Neural crest cell (in vitro differentiated cells): ENCODE measurements around the gene PHKB. TPM values are rescaled to one million over a fixed set of nuclear protein-coding genes. Genes with fewer than 3 reads are reported as not detected.
"Not testable (repeated sequence)": the region's sequence is repeated elsewhere in the genome, so short reads cannot be mapped to it uniquely, and the experiment has no call there.

ENCODE experiments used
- DNase-seq: peaks from one replicate; pipeline ENCODE4 v3.0.0; 2021; ENCODE audit warnings: low read depth, mixed read lengths, low spot score
- H3K27ac Mint-ChIP-seq: one replicate; pipeline ENCODE4 v1.8.0; 2021; ENCODE audit warnings: mild to moderate bottlenecking, mixed read lengths; ENCODE audit not compliant: unreplicated experiment
- H3K27me3 Mint-ChIP-seq: 2 replicates; pipeline ENCODE4 v1.8.0; 2021; ENCODE audit warnings: low read depth, mild to moderate bottlenecking, mixed read lengths
- H3K36me3 Mint-ChIP-seq: 2 replicates; pipeline ENCODE4 v1.8.0; 2021; ENCODE audit warnings: low read depth, mild to moderate bottlenecking, mixed read lengths
- H3K4me1 Mint-ChIP-seq: 2 replicates; pipeline ENCODE4 v1.8.0; 2021; ENCODE audit warnings: mixed read lengths
- H3K4me3 Mint-ChIP-seq: one replicate; pipeline ENCODE4 v1.8.0; 2021; ENCODE audit warnings: mild to moderate bottlenecking, mixed read lengths
- H3K9me3 Mint-ChIP-seq: 2 replicates; pipeline ENCODE4 v1.8.0; 2021; ENCODE audit warnings: mixed read lengths
- CTCF ChIP-seq: fragments of 200-600 bp; sonication (generic); conservative IDR thresholded peaks from 2 replicates; pipeline ENCODE4 v1.5.0; 2021; ENCODE audit warnings: antibody characterized with exemption, mild to moderate bottlenecking
- total RNA-seq: library from RNA; stranded (reverse); gene quantifications from 2 replicates; pipeline ENCODE4 v1.2.1, GENCODE V29; 2021

The PHKB gene
- total RNA-seq, 1 donor from 2014 or later: 61.2 TPM

- no peaks in the 10 kb centered on the region for H3K9me3 Mint-ChIP-seq
- no peak overlapping the region for H3K27ac Mint-ChIP-seq
- peaks cover 2% of the 10 kb centered on the region for H3K36me3 Mint-ChIP-seq
- H3K27me3 Mint-ChIP-seq: no peaks in the 10 kb centered on the region
- no peak overlapping the region for H3K4me3 Mint-ChIP-seq
- no peak for DNase-seq
- H3K4me1 Mint-ChIP-seq: peaks cover 68% of the 10 kb centered on the region
- no peak for TF ChIP-seq CTCF
These were observed 4.9 kb downstream of the PHKB start for GRCh38 chr16:47465919-47466630.

GRCh38 chr16:47467501-47467900, 6.4 kb downstream of the PHKB start:
- Mint-ChIP-seq H3K27me3 (no peaks in the 10 kb centered on the region), H3K27ac (no peak overlapping the region), H3K4me3 (no peak overlapping the region), H3K9me3 (no peaks in the 10 kb centered on the region), H3K36me3 (peaks cover 4% of the 10 kb centered on the region), H3K4me1 (peaks cover 63% of the 10 kb centered on the region)
- no peak for DNase-seq
- TF ChIP-seq CTCF: no peak

- DNase-seq, H3K27me3 Mint-ChIP-seq, H3K4me3 Mint-ChIP-seq, H3K36me3 Mint-ChIP-seq, H3K9me3 Mint-ChIP-seq, H3K27ac Mint-ChIP-seq: not testable (repeated sequence)
- peaks cover 58% of the 10 kb centered on the region for H3K4me1 Mint-ChIP-seq
These were observed 7.0 kb downstream of the PHKB start for GRCh38 chr16:47468070-47468689.

GRCh38 chr16:47469227-47469626, 8.1 kb downstream of the PHKB start:
- H3K36me3 Mint-ChIP-seq: peaks cover 4% of the 10 kb centered on the region
- H3K4me1 Mint-ChIP-seq: peaks cover 47% of the 10 kb centered on the region
- H3K4me3 Mint-ChIP-seq: no peak overlapping the region
- H3K9me3 Mint-ChIP-seq: no peaks in the 10 kb centered on the region
- TF ChIP-seq CTCF: no peak
- H3K27me3 Mint-ChIP-seq: no peaks in the 10 kb centered on the region
- H3K27ac Mint-ChIP-seq: no peak overlapping the region
- no peak for DNase-seq

- Mint-ChIP-seq H3K36me3 (peaks cover 4% of the 10 kb centered on the region), H3K9me3 (no peaks in the 10 kb centered on the region), H3K27ac (no peak overlapping the region), H3K27me3 (no peaks in the 10 kb centered on the region), H3K4me3 (no peak overlapping the region), H3K4me1 (peaks cover 39% of the 10 kb centered on the region)
- DNase-seq: no peak
- TF ChIP-seq CTCF: no peak
These were observed 9.1 kb downstream of the PHKB start for GRCh38 chr16:47470211-47470610.

GRCh38 chr16:47470810-47471209, 9.7 kb downstream of the PHKB start:
- Mint-ChIP-seq H3K9me3 (no peaks in the 10 kb centered on the region), H3K4me3 (no peak overlapping the region), H3K36me3 (peaks cover 4% of the 10 kb centered on the region), H3K4me1 (peaks cover 34% of the 10 kb centered on the region), H3K27me3 (no peaks in the 10 kb centered on the region), H3K27ac (no peak overlapping the region)
- TF ChIP-seq CTCF: no peak
- no peak for DNase-seq

GRCh38 chr16:47473004-47473403, 11.9 kb downstream of the PHKB start:
- H3K36me3 Mint-ChIP-seq, H3K4me3 Mint-ChIP-seq, H3K27me3 Mint-ChIP-seq, H3K9me3 Mint-ChIP-seq, H3K27ac Mint-ChIP-seq, DNase-seq: not testable (repeated sequence)
- peaks cover 24% of the 10 kb centered on the region for H3K4me1 Mint-ChIP-seq
